ENCODE measurements around the gene SPRR4.
"Not testable (repeated sequence)": the region's sequence is repeated elsewhere in the genome, so short reads cannot be mapped to it uniquely, and the experiment has no call there.

Gene SPRR4

DNA sequence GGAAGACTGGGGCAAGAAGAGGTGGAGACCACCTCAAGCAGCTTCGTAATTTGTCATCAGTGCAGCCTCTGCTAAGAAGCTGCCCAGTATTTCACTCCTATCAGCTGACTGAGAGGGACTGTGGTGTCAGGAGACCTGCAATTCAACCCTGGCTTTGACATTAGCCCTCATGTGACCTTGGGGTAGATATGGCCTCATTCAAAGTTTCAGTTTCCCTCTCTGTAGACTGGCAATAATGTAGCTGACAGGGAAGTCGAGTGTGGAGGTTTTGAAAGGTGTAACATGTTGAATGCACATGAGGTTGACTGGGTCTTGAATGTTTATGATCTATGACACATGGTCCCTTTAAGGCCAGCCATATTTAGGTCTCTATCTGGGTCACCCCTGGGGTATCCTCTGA lies 2.2 kb upstream of the SPRR4 start:
- DNase-seq = no peak

DNA sequence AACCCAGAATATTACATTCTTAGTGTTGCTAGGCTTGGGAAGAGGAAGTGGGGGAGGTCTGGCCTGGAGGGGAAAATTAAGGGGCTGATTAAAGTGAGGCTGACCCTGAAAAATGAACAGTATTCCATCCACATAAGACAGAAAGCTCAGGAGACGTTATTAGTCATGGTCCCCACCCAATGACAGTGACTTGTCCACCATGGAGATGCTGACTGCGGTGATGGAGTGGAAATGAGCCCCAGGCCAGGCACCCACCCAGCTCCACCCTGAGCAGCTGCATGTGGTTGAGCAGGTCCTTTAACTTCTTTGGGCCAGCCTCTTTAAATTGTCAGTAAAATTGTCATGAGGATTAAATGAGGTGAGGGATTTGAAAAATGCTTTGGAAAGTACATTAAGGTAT lies 1.4 kb upstream of the SPRR4 start:
- DNase-seq = no peak

- no peak for DNase-seq
These were observed 1.9 kb downstream of the SPRR4 start for GRCh38 chr1:152972196-152972886.

DNA sequence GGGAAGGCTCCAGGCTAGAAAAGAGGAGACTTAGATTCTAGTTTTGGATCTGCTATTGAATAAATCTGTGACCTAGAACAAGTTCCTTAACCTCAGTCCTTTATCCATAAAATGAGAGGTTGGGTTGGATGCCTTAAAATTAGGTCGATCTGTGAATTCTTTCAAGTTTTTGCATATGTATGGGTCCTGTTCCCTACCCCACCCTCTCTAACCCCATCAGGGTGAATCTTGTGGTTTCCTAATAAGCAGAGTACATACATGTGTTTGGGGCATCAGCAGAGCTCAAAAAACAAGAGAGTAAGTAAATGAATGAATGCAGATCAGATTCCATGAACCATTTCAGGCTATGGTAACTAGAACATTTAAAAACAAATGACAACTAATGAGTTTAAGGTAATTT lies 6.2 kb downstream of the SPRR4 start:
- no peak for DNase-seq

DNA sequence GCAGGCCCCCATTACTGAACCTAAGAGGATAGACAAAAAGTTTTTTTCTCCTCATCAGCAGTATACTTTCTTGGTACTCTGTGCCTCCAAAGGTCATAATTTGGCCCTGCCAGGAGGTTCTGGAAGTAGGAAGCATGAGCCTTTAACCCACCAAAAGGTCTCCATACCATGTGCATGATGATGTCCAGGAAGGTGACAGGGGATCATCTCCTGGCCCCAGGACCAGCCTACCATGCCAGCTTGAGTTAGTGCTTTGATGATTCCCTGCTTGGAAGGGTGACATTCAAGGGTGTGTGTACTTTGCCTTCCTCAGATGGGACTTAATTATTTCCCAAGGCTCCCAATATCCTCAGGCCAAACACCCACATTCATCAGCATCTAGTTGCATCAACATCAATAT lies 7.2 kb downstream of the SPRR4 start:
- DNase-seq = no peak

- DNase-seq = no peak
These were observed 10.2 kb downstream of the SPRR4 start for GRCh38 chr1:152980676-152981075.

DNA sequence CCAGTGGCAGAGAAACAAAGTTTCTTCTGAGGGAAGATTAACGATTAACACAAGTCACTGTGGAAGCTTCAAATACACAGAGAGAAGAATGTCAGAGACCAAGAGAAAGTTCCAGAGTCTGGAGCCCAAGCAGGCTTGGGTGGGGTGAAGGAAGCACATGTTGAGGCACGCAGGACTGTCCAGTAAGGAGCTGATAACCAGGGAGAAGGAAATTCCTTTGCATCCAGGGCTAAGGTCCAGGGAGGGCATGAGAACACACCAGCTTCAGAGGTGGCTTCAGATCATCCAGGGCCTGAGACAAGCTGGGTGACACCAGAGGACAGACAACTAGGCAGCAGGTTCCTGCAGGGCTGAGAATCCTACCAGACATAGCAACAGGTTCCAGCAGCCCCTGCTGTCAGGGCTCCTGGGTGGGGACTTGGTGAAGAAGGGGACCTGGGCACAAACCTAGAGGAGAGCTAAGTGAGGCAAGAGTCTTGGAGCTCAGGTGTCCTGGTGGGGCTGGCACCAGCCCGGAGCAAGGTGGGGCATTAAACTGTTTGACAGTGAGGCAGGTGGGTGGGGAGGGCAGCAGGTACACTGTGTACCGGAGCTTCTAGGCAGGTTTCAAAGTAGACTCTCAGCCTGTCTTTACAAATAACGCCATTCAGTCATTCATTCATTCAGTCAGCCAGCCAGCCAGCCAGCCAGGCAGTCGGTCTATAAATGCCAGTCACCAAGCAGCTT lies 10.9 kb downstream of the SPRR4 start:
- no peak for DNase-seq

DNA sequence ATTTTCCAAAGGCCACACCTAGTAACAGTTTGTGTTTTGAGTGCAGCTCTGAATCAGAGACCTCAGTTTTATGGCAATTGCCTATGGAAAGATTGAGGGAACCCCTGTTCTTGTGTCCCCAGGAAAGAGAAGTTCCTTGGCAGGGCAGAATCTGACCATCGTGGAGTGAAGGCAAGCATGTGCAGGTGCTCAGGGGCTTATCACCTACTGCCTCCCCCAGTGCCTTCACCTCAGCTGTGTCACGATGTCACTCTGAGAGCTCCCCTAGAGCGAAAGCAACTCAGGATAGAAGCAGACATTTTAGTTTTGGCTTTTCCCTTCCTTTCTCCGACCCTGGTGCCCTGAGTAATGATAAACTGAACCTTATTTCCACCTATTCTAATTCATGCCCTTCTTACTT lies 11.6 kb downstream of the SPRR4 start:
- no peak for DNase-seq

DNA sequence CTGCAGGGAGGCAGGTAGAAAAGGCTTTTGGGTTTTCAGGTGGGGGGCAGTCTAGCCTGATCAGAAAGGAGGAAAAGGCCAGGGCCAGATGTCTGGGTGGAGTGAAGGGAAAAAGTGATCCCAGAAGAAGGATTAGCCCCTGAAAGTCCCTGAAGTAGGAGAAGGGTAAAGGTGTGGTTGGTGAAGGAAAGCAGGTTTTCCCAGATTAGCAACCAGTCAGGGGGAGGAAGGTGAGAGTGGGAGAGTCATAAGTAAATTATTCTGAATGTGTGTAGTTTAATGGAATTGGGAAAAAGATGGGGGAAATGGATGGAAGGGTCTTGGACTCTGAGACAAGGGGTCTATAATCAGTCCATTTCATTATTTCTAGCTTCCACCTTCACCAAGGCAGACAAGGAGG lies 12.8 kb downstream of the SPRR4 start:
- no peak for DNase-seq

- DNase-seq = no peak
These were observed 13.3 kb downstream of the SPRR4 start, which contains the start of gene SPRR1A for GRCh38 chr1:152983743-152984142. Gene SPRR1A, plus strand, starts transcription at chr1:152984081. Its CDS starts 1,150 bp downstream, at chr1:152985231.

DNA sequence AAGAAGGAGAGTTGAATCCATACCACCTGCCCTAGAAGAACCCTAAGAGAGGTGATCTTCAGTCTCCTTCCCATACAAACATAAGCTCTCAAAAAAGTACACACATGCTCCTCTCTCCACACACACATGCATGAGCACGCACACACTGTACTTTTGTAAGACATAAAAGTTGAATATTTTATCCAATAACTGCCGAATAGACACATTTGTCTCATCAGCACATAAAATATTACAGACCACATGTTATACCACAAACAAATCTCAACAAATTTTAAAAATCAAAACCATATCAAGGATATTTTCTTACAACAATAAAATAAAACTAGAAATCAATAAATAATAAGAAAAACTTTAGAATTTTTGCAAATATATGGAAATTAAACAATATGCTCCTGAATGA lies 16.1 kb downstream of the SPRR4 start:
- DNase-seq = no peak

DNA sequence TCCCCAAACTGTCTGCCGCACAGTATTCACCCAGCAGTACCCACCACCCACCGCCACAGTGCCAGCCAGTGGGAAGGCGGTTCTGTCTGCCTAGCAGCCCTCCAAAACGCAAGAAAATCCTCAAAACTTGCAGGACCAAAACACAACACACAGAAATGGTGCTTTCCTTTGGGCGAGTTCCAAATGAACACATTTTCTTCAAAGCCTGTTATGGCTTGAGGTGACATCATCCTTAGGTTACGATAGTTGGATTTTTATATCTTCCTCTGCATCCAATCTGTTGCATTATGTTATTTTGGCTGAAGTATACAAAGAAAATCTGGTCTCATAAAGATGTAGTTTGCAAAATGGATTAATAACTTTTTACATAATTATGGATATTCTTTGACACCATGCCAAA lies 22.7 kb downstream of the SPRR4 start:
- DNase-seq = no peak

DNA sequence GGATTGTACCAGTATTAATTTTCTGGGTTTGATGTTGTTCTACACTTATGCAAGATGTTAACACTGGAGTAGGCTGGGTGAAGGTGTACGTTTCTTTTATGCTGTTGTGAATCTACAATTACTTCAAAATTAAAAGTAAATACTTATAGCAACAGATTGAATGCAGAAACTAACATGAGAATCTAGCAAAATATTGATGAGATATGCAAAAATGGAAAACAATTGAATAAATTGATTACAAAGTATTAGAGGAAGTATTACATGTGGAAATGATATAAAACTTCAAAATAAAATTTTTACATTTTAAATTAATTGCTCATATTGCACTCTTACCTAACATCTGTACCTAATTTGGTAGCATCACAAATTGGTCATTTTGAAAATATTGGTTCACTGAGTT lies 25.4 kb downstream of the SPRR4 start:
- no peak for DNase-seq

- DNase-seq = no peak
These were observed 26.4 kb downstream of the SPRR4 start for GRCh38 chr1:152996633-152997400.

- DNase-seq = no peak
These were observed 27.5 kb downstream of the SPRR4 start for GRCh38 chr1:152997901-152998300.

- DNase-seq = no peak
These were observed 28.0 kb downstream of the SPRR4 start for GRCh38 chr1:152998476-152998875.

DNA sequence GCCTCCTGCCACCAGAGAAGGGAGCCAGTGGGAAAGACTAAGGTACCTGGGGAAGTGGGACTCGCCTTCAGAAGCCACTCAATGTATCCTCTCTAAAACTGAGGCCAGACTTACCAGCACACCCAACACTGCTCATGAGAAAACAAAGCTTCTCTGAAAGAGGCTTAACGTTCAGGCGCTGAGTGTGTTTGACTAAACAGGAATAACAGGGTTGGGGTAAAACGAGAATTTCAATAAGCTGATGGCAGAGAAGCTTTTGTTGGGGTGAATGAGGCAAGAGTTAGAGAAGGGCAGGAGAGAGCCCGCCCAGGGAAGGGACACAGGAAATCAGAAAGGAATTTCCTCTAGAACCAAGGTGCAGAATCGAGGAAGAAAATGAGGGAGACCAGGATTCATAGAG lies 29.4 kb downstream of the SPRR4 start:
- no peak for DNase-seq

- no peak for DNase-seq
These were observed 29.8 kb downstream of the SPRR4 start for GRCh38 chr1:153000294-153000693.

GRCh38 chr1:153001382-153001781 lies 30.9 kb downstream of the SPRR4 start, which contains the start of gene SPRR3:
Gene SPRR3, plus strand, starts transcription at chr1:153001749. Its CDS starts 1,272 bp downstream, at chr1:153003021.
- DNase-seq = no peak

GRCh38 chr1:153011235-153011758 lies 40.8 kb downstream of the SPRR4 start:
- not testable (repeated sequence) for DNase-seq

DNA sequence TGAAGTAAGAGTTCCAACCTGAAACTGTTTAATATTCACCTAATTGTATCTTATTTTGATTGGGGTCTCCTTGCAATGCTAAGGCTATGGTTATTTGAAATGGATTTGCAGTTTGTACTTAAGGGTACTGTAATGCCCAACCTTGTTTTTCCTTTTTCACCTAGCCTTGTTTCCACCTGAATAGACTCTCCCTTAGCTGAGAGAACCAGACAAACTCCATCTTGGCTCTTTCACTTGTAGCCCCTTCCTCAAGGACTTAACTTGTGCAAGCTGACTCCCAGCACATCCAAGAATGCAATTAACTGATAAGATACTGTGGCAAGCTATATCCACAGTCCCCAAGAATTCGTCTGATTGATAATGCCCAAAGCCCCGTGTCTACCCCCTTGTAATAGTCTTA lies 51.4 kb downstream of the SPRR4 start:
- not testable (repeated sequence) for DNase-seq

All from activated naive CD4-positive, alpha-beta T cell (primary cell).